Immature natural killer cell (primary cell): ENCODE results near the gene TOM1L1. TPM values are rescaled to one million over a fixed set of nuclear protein-coding genes. Genes with fewer than 3 reads are reported as not detected.

Experiments used
- DNase-seq, 3 donors: peaks; one replicate each; pipeline ENCODE4 v3.0.0; 2022; ENCODE audit warnings: mixed read lengths in 1 of 3
- H3K27ac Mint-ChIP-seq, 6 donors: one replicate each; pipeline ENCODE4 v1.8.0; 2020; ENCODE audit warnings: mixed read lengths in 6 of 6, mild to moderate bottlenecking in 5 of 6, inconsistent platforms in 4 of 6, moderate library complexity in 3 of 6
- H3K27me3 Mint-ChIP-seq, 3 donors: one replicate each; pipeline ENCODE4 v1.8.0; 2020 to 2021; ENCODE audit warnings: low read depth in 3 of 3, mild to moderate bottlenecking in 3 of 3, mixed read lengths in 3 of 3, moderate library complexity in 3 of 3, inconsistent platforms in 1 of 3
- H3K36me3 Mint-ChIP-seq, 3 donors: one replicate each; pipeline ENCODE4 v1.8.0; 2020; ENCODE audit warnings: mixed read lengths in 3 of 3, inconsistent platforms in 2 of 3, mild to moderate bottlenecking in 2 of 3
- H3K4me1 Mint-ChIP-seq, 2 donors: one replicate each; pipeline ENCODE4 v1.8.0; 2020; ENCODE audit warnings: inconsistent platforms in 2 of 2, mild to moderate bottlenecking in 2 of 2, mixed read lengths in 2 of 2, moderate library complexity in 1 of 2
- H3K4me3 Mint-ChIP-seq, 5 donors: one replicate each; pipeline ENCODE4 v1.8.0; 2020; ENCODE audit warnings: mild to moderate bottlenecking in 5 of 5, mixed read lengths in 5 of 5, inconsistent platforms in 3 of 5, moderate library complexity in 3 of 5
- H3K9me3 Mint-ChIP-seq, 6 donors: one replicate each; pipeline ENCODE4 v1.8.0; 2020; ENCODE audit warnings: mild to moderate bottlenecking in 6 of 6, mixed read lengths in 6 of 6, inconsistent platforms in 4 of 6, moderate library complexity in 3 of 6
- polyA plus RNA-seq, 3 donors: library from polyadenylated mRNA; unstranded; fragments of 300-500 nt; fragmentation: Illumina TruSeq; gene quantifications; one replicate each; pipeline ENCODE4 v1.2.3, GENCODE V29; 2021

Gene TOM1L1
- polyA plus RNA-seq, 3 donors from 2014 or later, result not detected

DNA sequence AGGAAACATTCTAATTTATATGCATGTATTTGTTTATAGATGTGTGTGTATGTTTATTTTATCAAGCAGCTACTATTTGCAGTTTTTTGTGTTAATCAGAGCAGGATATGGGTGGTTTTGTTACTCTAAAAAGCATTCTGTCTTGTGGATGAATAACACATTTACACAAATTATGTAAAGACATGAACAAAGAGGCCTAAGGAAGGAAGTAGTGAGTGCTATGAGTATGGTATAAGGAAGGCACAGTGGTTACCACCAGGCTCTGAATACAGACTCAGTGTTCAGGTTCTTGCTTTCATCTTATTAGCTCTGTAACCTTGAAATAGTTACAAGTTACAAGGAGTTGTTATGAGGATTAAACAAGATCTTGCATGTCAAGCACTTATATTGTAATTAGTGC lies 101.8 kb downstream of the TOM1L1 start:
- Mint-ChIP-seq H3K27me3 (no peaks in the 10 kb centered on the region), H3K27ac (no peak overlapping the region), H3K4me3 (no peak overlapping the region), H3K9me3 (no peaks in the 10 kb centered on the region), H3K36me3 (peaks cover 3 to 14% (median 6%) of the 10 kb centered on the region in 3 donors), H3K4me1 (no peaks in the 10 kb centered on the region)
- no peak for DNase-seq

DNA sequence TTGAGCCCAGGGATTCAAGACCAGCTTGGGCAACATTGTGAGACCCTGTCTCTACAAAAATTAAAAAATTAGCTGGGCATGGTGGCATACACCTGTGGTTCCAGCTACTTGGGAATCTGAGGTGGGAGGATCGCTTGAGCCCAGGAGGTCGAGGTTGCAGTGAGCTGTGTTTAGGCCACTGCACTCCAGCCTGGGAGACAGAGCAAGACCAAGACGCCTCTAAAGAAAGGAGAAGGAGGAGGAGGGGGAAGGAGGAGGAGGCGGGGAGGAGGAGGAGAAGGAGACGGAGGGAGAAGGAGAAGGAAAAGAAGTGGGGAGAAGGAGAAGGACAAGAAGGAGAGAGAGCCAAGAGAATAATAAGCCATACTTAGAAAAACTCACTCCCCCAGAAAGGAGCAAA lies 103.8 kb downstream of the TOM1L1 start:
- Mint-ChIP-seq H3K9me3 (no peaks in the 10 kb centered on the region), H3K4me3 (no peak overlapping the region), H3K36me3 (peaks cover 3 to 26% (median 21%) of the 10 kb centered on the region in 3 donors), H3K4me1 (no peaks in the 10 kb centered on the region), H3K27me3 (no peaks in the 10 kb centered on the region), H3K27ac (no peak overlapping the region)
- no peak for DNase-seq

DNA sequence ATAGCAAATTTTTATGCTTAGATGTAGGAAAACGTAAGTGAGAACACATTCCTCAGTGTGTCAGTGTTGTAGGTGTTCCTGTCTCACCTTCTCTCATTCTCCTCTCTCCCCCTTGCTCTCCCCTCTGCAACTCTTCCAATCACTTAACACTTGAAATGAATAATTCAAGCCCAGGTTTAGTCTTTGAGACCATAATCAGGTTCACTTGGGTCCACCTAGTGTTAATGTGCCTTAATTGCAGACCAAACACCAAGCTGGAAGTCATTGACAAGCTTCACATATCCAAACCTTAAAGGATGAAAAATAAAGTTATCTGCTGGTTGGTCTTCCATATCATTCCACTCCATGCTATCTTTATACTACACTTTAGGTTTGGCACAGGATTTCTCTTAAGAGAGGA lies 104.9 kb downstream of the TOM1L1 start:
- Mint-ChIP-seq H3K27me3 (no peaks in the 10 kb centered on the region), H3K4me1 (no peaks in the 10 kb centered on the region), H3K27ac (no peak overlapping the region), H3K4me3 (no peak overlapping the region), H3K36me3 (peaks cover 3 to 24% (median 19%) of the 10 kb centered on the region in 3 donors), H3K9me3 (no peaks in the 10 kb centered on the region)
- DNase-seq, result no peak

Other genes with a start within 250 kb of the TOM1L1 start
- 10 to 100 TPM; 45.5 to 79.6 (median 57.2) TPM for gene COX11, start 67.8 kb downstream of the TOM1L1 start, polyA plus RNA-seq
- 1 to 10 TPM in 1 of 3 donors, under 1 TPM in 1, not detected in 1; 0.58 to 5.9 TPM for gene STXBP4, start 67.9 kb downstream of the TOM1L1 start, polyA plus RNA-seq